AG04449 (cell line): Measurements from ENCODE around the gene SNX5.

Source experiments
- CTCF ChIA-PET: fragments of 350-600 bp; formaldehyde crosslinking; extraction: SDS; loops from one replicate; lab custom pipeline; 2021; ENCODE audit warnings: antibody characterized with exemption; lab: Yijun Ruan, JAX
- POLR2A ChIA-PET: fragments of 400-600, 350-600 bp; formaldehyde crosslinking; extraction: SDS; loops from one replicate; lab custom pipeline; 2020; ENCODE audit warnings: antibody characterized with exemption, inconsistent platforms; lab: Yijun Ruan, JAX
- DNase-seq: peaks from one replicate; pipeline ENCODE4 v3.0.0-alpha.2; 2010; ENCODE audit warnings: low read depth, low spot score
- H3K4me3 ChIP-seq: 2 replicates; pipeline ENCODE4 v1.5.1; 2011; ENCODE audit warnings: low read depth, mild to moderate bottlenecking, control low read depth, low read length
- CTCF ChIP-seq: IDR thresholded peaks from one replicate; pipeline ENCODE4 v1.5.1; 2011; ENCODE audit warnings: mild to moderate bottlenecking, moderate library complexity, low read length, control low read depth, inconsistent platforms; ENCODE audit not compliant: insufficient read depth; ENCODE audit errors: missing control alignments

Gene SNX5

GRCh38 chr20:18011951-18012645 is 43.5 kb upstream of the SNX5 start:
- ChIA-PET CTCF (no interaction called here), POLR2A (no interaction called here)
- no peak overlapping the region for H3K4me3 ChIP-seq
- TF ChIP-seq CTCF = no peak
- DNase-seq = no peak

- DNase-seq = no peak
- POLR2A ChIA-PET = no interaction called here
- CTCF ChIA-PET = no interaction called here
- TF ChIP-seq CTCF = no peak
- H3K4me3 ChIP-seq = no peak overlapping the region
Observed at GRCh38 chr20:18011482-18011881, 42.9 kb upstream of the SNX5 start.

- TF ChIP-seq CTCF = no peak
- no peak overlapping the region for H3K4me3 ChIP-seq
- DNase-seq = no peak
- ChIA-PET POLR2A (interaction anchor here (0.7 kb wide), 1 partner anchor 146 kb away, joined by 3 read pairs; no protein-coding TSS in a partner anchor), CTCF (no interaction called here)
Observed at GRCh38 chr20:18009116-18009515, 40.5 kb upstream of the SNX5 start.

GRCh38 chr20:18007534-18008292 is 39.1 kb upstream of the SNX5 start:
- H3K4me3 ChIP-seq = no peak overlapping the region
- POLR2A ChIA-PET = no interaction called here
- TF ChIP-seq CTCF = no peak
- CTCF ChIA-PET = interaction anchor here (1.9 kb wide), 1 partner anchor 10 kb away, joined by 4 read pairs; no protein-coding TSS in a partner anchor
- DNase-seq = no peak

DNA sequence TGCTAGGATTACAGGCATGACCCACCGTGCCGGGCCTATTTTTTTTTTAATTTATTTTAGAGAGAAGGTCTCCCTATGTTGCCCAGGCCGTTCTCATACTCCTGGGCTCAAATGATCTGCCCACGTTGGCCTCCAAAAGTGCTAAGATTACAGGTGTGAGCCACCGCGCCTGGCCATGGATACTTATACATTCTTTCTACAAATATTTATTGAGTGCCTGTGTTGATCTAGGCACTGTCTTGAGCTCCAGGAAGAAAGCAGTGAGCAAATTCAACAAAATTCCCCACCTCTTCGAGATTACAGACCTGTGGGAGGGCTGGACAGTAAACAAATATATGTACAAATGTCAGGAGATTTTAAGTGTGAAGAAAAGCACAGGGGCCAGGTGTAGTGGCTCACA is 38.1 kb upstream of the SNX5 start:
- no peak for TF ChIP-seq CTCF
- ChIA-PET CTCF (interaction anchor here (1.9 kb wide), 1 partner anchor 11 kb away, joined by 4 read pairs; no protein-coding TSS in a partner anchor), POLR2A (no interaction called here)
- no peak for DNase-seq
- H3K4me3 ChIP-seq = no peak overlapping the region

DNA sequence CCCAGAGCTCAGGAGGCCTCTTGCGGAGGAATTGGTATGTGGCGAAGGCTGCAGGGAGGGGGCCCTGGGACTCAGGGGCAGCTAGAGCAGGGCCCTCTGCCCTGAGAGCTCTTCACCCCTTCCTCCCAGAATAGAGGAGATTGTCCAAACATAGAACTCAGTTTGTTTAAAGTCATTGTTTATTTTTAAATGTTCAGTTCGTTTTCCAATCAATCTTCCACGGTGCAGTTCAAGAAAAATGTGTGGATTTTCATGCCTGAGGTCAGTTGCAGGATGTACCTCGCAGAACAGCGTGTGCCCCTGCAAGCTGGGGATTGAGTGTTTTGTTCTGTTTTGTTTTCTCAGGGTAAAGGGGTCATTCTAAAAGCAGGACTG is 37.4 kb upstream of the SNX5 start:
- ChIA-PET POLR2A (no interaction called here), CTCF (interaction anchor here (2.5 kb wide), 1 partner anchor 10 kb away, joined by 16 read pairs; no protein-coding TSS in a partner anchor)
- no peak for TF ChIP-seq CTCF
- DNase-seq = no peak
- H3K4me3 ChIP-seq = no peak overlapping the region
